Karpas-422 (cell line): ENCODE results near the gene ITGA1. TPM values are rescaled to one million over a fixed set of nuclear protein-coding genes. Genes with fewer than 3 reads are reported as not detected.

ENCODE experiments used
- small RNA-seq: library from RNA; depleted of rRNA; stranded (forward); fragments of <200 nt; gene quantifications from one replicate; pipeline ENCODE3, GENCODE V24; 2014
- total RNA-seq: library from RNA; depleted of rRNA; stranded (reverse); fragments of >200 nt; shearing (Covaris generic); gene quantifications from 2 replicates; pipeline ENCODE4 v1.2.3, GENCODE V29; 2014; ENCODE audit warnings: low replicate concordance; rRNA removed

ITGA1 gene
- total RNA-seq, 1 experiment from 2014 or later = not detected

Small RNA genes lying within 50 kb of the gene (small RNA-seq; reads per million reads assigned to genes)
- not detected for gene B3GNTL1P1

Other genes with a start within 250 kb of the ITGA1 start
- gene PELO, start within 50 bp of the ITGA1 start, total RNA-seq = 8.0 and 8.4 TPM in 2 replicates
- gene ITGA2, start 201.4 kb downstream of the ITGA1 start, total RNA-seq = not detected in 2 replicates